HL-60 (cell line): Measurements from ENCODE around the gene PAWR.

ENCODE experiments used
- CTCF ChIP-seq: IDR thresholded peaks from one replicate; pipeline ENCODE4 v1.5.1; 2011; ENCODE audit warnings: low read length, control low read depth, inconsistent platforms; ENCODE audit not compliant: insufficient read depth
- GABPA ChIP-seq: IDR thresholded peaks from 2 replicates; pipeline ENCODE4 v1.6.1; 2012; ENCODE audit warnings: low read depth
- POLR2AphosphoS5 ChIP-seq: IDR thresholded peaks from 2 replicates; pipeline ENCODE4 v1.6.1; 2012; ENCODE audit warnings: low read depth
- REST ChIP-seq: IDR thresholded peaks from 2 replicates; pipeline ENCODE4 v1.6.1; 2012; ENCODE audit warnings: low read depth; ENCODE audit not compliant: insufficient replicate concordance

- TF ChIP-seq CTCF, result no peak
- TF ChIP-seq GABPA, result no peak
- no peak for TF ChIP-seq POLR2AphosphoS5
- TF ChIP-seq REST, result no peak
These were observed 155.0 kb downstream of the PAWR start for GRCh38 chr12:79535751-79536150.
